Gastroesophageal sphincter (tissue), 4 donors: ENCODE data around the gene KCNK5. TPM values are rescaled to one million over a fixed set of nuclear protein-coding genes. Genes with fewer than 3 reads are reported as not detected.

Experiments
- ATAC-seq: fragments of 150-250 bp; one replicate; pipeline ENCODE4 v1.9.1; 2016; ENCODE audit warnings: mild to moderate bottlenecking, moderate library complexity
- H3K27ac ChIP-seq, 4 donors: fragments of 200-600 bp; sonication (generic) in 3 of 4; 1 replicate in 3 of 4; 2 replicates in 1 of 4; pipeline ENCODE4 v1.5.1; 2016 to 2019
- H3K27me3 ChIP-seq: fragments of 200-600 bp; sonication (generic); one replicate; pipeline ENCODE4 v1.5.1; 2019
- H3K36me3 ChIP-seq, 2 donors: fragments of 200-600 bp; sonication (generic); one replicate each; pipeline ENCODE4 v1.5.1; 2019; ENCODE audit warnings: control low read depth in 1 of 2
- H3K4me1 ChIP-seq, 3 donors: fragments of 200-600 bp; sonication (generic); 1 replicate in 2 of 3; 2 replicates in 1 of 3; pipeline ENCODE4 v1.5.1; 2016 to 2019; ENCODE audit warnings: control low read depth in 2 of 3
- H3K4me3 ChIP-seq, 2 donors: fragments of 200-600 bp; sonication (generic); one replicate each; pipeline ENCODE4 v1.5.1; 2019; ENCODE audit warnings: mild to moderate bottlenecking in 1 of 2, moderate library complexity in 1 of 2
- H3K9me3 ChIP-seq, 3 donors: fragments of 200-600 bp; sonication (generic); one replicate each; pipeline ENCODE4 v1.5.1; 2017 to 2019; ENCODE audit warnings: control low read depth in 2 of 3
- EP300 ChIP-seq: sonication (generic); formaldehyde crosslinking; IDR thresholded peaks from one replicate; pipeline ENCODE4 v1.6.1; 2017; ENCODE audit warnings: antibody characterized with exemption, mild to moderate bottlenecking
- POLR2A ChIP-seq, 2 donors: fragments of 450-650 bp; IDR thresholded peaks; one replicate each; pipeline ENCODE4 v1.6.1; 2017; ENCODE audit warnings: antibody characterized with exemption in 2 of 2, mild to moderate bottlenecking in 2 of 2, moderate library complexity in 1 of 2
- POLR2AphosphoS5 ChIP-seq: sonication (generic); formaldehyde crosslinking; IDR thresholded peaks from one replicate; pipeline ENCODE4 v1.6.1; 2017; ENCODE audit warnings: antibody characterized with exemption
- WGBS, 2 donors: methylation state at CpG; one replicate each; pipeline ENCODE4 v1.1.5; 2018; ENCODE audit warnings: low coverage in 1 of 2; 5-methylcytosine and 5-hydroxymethylcytosine counted together
- total RNA-seq, 4 donors: library from RNA; depleted of rRNA; stranded (reverse); fragments of >200 nt; gene quantifications; one replicate each; pipeline ENCODE4 v1.1.0, GENCODE V29; 2016
- TF ChIP-seq, protein P1 (sequence below), 4 experiments: fragments of 200-600 bp in 2 of 4; fragments of 450-650 bp in 2 of 4; sonication (generic) in 1 of 4; IDR thresholded peaks; one replicate each; pipeline ENCODE4 v1.5.1; 2017 to 2019; ENCODE audit warnings: antibody characterized with exemption in 4 of 4, mild to moderate bottlenecking in 2 of 4, moderate library complexity in 2 of 4

The KCNK5 gene
- total RNA-seq, 4 donors from 2014 or later, result 7.3 to 11.5 (median 8.0) TPM

- ATAC-seq, result no peak
- peak overlapping the region in 1 of 2 donors; percentile 59 for H3K4me3 ChIP-seq
- peaks cover 0 to 15% (median 6%) of the 10 kb centered on the region in 3 donors for H3K4me1 ChIP-seq
- WGBS, 2 donors, result 56 to 71% methylated on average over 1 to 2 of the region's 2 CpGs
- H3K27me3 ChIP-seq, result peaks cover 51% of the 10 kb centered on the region
- no peaks in the 10 kb centered on the region for H3K36me3 ChIP-seq
- H3K27ac ChIP-seq, result no peak overlapping the region
- no peak for TF ChIP-seq EP300
- TF ChIP-seq, protein P1, sequence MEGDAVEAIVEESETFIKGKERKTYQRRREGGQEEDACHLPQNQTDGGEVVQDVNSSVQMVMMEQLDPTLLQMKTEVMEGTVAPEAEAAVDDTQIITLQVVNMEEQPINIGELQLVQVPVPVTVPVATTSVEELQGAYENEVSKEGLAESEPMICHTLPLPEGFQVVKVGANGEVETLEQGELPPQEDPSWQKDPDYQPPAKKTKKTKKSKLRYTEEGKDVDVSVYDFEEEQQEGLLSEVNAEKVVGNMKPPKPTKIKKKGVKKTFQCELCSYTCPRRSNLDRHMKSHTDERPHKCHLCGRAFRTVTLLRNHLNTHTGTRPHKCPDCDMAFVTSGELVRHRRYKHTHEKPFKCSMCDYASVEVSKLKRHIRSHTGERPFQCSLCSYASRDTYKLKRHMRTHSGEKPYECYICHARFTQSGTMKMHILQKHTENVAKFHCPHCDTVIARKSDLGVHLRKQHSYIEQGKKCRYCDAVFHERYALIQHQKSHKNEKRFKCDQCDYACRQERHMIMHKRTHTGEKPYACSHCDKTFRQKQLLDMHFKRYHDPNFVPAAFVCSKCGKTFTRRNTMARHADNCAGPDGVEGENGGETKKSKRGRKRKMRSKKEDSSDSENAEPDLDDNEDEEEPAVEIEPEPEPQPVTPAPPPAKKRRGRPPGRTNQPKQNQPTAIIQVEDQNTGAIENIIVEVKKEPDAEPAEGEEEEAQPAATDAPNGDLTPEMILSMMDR (IDR thresholded peaks at IDR 0.05), result no peak
- H3K9me3 ChIP-seq, result no peaks in the 10 kb centered on the region
Measured at GRCh38 chr6:39224011-39224410, 5.3 kb downstream of the KCNK5 start.

- peaks cover 0 to 15% (median 1%) of the 10 kb centered on the region in 3 donors for H3K4me1 ChIP-seq
- WGBS, 2 donors, result 32 to 50% methylated on average over 2 to 3 of the region's 3 CpGs
- ATAC-seq, result no peak
Measured at GRCh38 chr6:39223555-39223954, 5.7 kb downstream of the KCNK5 start.

GRCh38 chr6:39223061-39223460 lies 6.2 kb downstream of the KCNK5 start:
- Histone ChIP-seq H3K4me3 (no peak overlapping the region), H3K36me3 (no peaks in the 10 kb centered on the region), H3K27me3 (peaks cover 42% of the 10 kb centered on the region), H3K27ac (no peak overlapping the region), H3K9me3 (no peaks in the 10 kb centered on the region), H3K4me1 (peaks cover 0 to 12% (median 0%) of the 10 kb centered on the region in 3 donors)
- TF ChIP-seq POLR2A (IDR thresholded peaks at IDR 0.05), result no peak
- no peak for TF ChIP-seq POLR2AphosphoS5
- no peak for TF ChIP-seq EP300
- TF ChIP-seq, protein P1 (IDR thresholded peaks at IDR 0.05), result no peak
- ATAC-seq, result no peak
- WGBS, 2 donors, result 73 to 96% methylated on average over 1 to 5 of the region's 5 CpGs

More at GRCh38 chr6:39223555-39223954, 5.7 kb downstream of the KCNK5 start:
- no peak overlapping the region for H3K27ac ChIP-seq
- peak overlapping the region in 1 of 2 donors; percentile 59 for H3K4me3 ChIP-seq
- H3K9me3 ChIP-seq, result no peaks in the 10 kb centered on the region
- peaks cover 47% of the 10 kb centered on the region for H3K27me3 ChIP-seq
- H3K36me3 ChIP-seq, result no peaks in the 10 kb centered on the region
- TF ChIP-seq, protein P1 (IDR thresholded peaks at IDR 0.05), result no peak
- TF ChIP-seq EP300 (no peak), POLR2AphosphoS5 (no peak), POLR2A (IDR thresholded peaks at IDR 0.05) (no peak)

GRCh38 chr6:39221779-39222641 lies 7.3 kb downstream of the KCNK5 start:
- Histone ChIP-seq H3K9me3 (no peaks in the 10 kb centered on the region), H3K27ac (no peak overlapping the region), H3K27me3 (peaks cover 31% of the 10 kb centered on the region), H3K36me3 (no peaks in the 10 kb centered on the region), H3K4me3 (no peak overlapping the region), H3K4me1 (peaks cover 0 to 12% (median 0%) of the 10 kb centered on the region in 3 donors)
- TF ChIP-seq, protein P1 (IDR thresholded peaks at IDR 0.05), result no peak
- TF ChIP-seq POLR2AphosphoS5 (no peak), POLR2A (IDR thresholded peaks at IDR 0.05) (no peak)
- 57 to 79% methylated on average over 5 to 6 of the region's 7 CpGs for WGBS, 2 donors
- no peak for ATAC-seq

DNA sequence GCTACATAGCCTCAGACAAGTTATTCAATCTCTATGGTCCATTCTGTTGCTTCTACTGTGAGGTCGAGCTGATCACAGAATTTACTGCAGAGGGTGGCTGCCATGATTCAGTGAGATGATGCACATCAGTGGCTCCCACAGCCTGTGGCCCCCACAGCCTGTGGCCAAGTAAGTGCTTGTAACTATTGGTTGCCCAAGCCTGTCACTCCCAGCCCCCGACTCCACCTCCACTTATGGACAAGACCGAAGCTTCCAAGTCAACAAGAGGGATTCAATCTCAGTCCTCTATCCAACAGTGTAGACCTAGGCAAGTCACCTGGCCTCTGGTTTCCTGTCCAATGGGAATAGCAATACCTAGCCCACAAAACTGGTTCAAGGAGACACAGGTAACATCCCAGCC lies 8.2 kb downstream of the KCNK5 start:
- Histone ChIP-seq H3K27ac (no peak overlapping the region), H3K36me3 (no peaks in the 10 kb centered on the region), H3K9me3 (no peaks in the 10 kb centered on the region), H3K27me3 (peaks cover 22% of the 10 kb centered on the region), H3K4me3 (no peak overlapping the region), H3K4me1 (peaks cover 0 to 12% (median 0%) of the 10 kb centered on the region in 3 donors)
- TF ChIP-seq, protein P1 (IDR thresholded peaks at IDR 0.05), result no peak
- no peak for TF ChIP-seq POLR2A (IDR thresholded peaks at IDR 0.05)
- no peak for TF ChIP-seq EP300
- no peak for TF ChIP-seq POLR2AphosphoS5
- no peak for ATAC-seq
- no CpG with 5 or more reads among the region's 3 CpGs for WGBS, 2 donors
